Lower leg skin (tissue), 4 donors: Measurements from ENCODE around the gene DPY30. TPM values are rescaled to one million over a fixed set of nuclear protein-coding genes. Genes with fewer than 3 reads are reported as not detected.

Source experiments
- DNase-seq, 2 donors: peaks; one replicate each; pipeline ENCODE4 v3.0.0-alpha.2; 2019; ENCODE audit warnings: low spot score in 2 of 2
- H3K4me3 ChIP-seq: fragments of 200-600 bp; sonication (generic); 2 replicates; pipeline ENCODE4 v1.5.1; 2017; ENCODE audit warnings: mild to moderate bottlenecking, low read depth; ENCODE audit not compliant: poor library complexity, severe bottlenecking
- CTCF ChIP-seq, 3 donors: fragments of 450-650 bp; IDR thresholded peaks; one replicate each; pipeline ENCODE4 v1.5.1; 2016; ENCODE audit warnings: antibody characterized with exemption in 3 of 3, mild to moderate bottlenecking in 3 of 3, moderate library complexity in 2 of 3
- POLR2A ChIP-seq, 2 donors: fragments of 450-650 bp; IDR thresholded peaks; one replicate each; pipeline ENCODE4 v1.6.1; 2016 to 2017; ENCODE audit warnings: antibody characterized with exemption in 2 of 2, mild to moderate bottlenecking in 1 of 2, moderate library complexity in 1 of 2
- WGBS, 2 donors: methylation state at CpG; one replicate each; pipeline ENCODE4 v1.1.5; 2018; 5-methylcytosine and 5-hydroxymethylcytosine counted together
- intact Hi-C: fragments of 100-400 bp; cut with DNase I; formaldehyde crosslinking; loops from one replicate; pipeline ENCODE4 v1.15.0; 2023; ENCODE audit warnings: low total_unique reads
- total RNA-seq, 4 donors: library from RNA; depleted of rRNA; stranded (reverse); fragments of >200 nt; gene quantifications; one replicate each; pipeline ENCODE4 v1.1.0, GENCODE V29; 2016

Gene DPY30
- total RNA-seq, 4 donors from 2014 or later, result 58.1 to 76.9 (median 61.8) TPM

GRCh38 chr2:31979018-31979417 lies 60.6 kb downstream of the DPY30 start:
- no peak for DNase-seq
- TF ChIP-seq CTCF (IDR thresholded peaks at IDR 0.05) (no peak), POLR2A (IDR thresholded peaks at IDR 0.05) (no peak)
- intact Hi-C loops, result no loop called here
- WGBS, 2 donors, result 88 to 93% methylated on average over 3 of the region's 3 CpGs
- no peak overlapping the region for H3K4me3 ChIP-seq

- intact Hi-C loops, result no loop called here
- H3K4me3 ChIP-seq, result no peak overlapping the region
- no peak for DNase-seq
- 97 to 98% methylated on average over 6 of the region's 6 CpGs for WGBS, 2 donors
- TF ChIP-seq CTCF (IDR thresholded peaks at IDR 0.05) (no peak), POLR2A (IDR thresholded peaks at IDR 0.05) (no peak)
Measured at GRCh38 chr2:31978436-31978835, 61.2 kb downstream of the DPY30 start.

Other genes with a start within 250 kb of the DPY30 start
- gene MEMO1, start 28.8 kb downstream of the DPY30 start, total RNA-seq, result 10 to 100 TPM; 25.1 to 31.3 (median 28.7) TPM
- 10 to 100 TPM; 19.0 to 26.6 (median 23.1) TPM for gene SPAST, start 23.8 kb upstream of the DPY30 start, total RNA-seq
- gene SLC30A6, start 126.1 kb upstream of the DPY30 start, total RNA-seq, result 10 to 100 TPM; 12.3 to 20.7 (median 15.7) TPM
- 1 to 10 TPM in 1 of 4 donors, under 1 TPM in 3; 0.20 to 1.1 (median 0.57) TPM for gene NLRC4, start 225.1 kb upstream of the DPY30 start, total RNA-seq
- gene YIPF4, start 238.1 kb upstream of the DPY30 start, total RNA-seq, result 10 to 100 TPM; 14.7 to 29.9 (median 19.7) TPM